CD14-positive monocyte (primary cell): ENCODE results near the gene ARFIP2. TPM values are rescaled to one million over a fixed set of nuclear protein-coding genes. Genes with fewer than 3 reads are reported as not detected.

Experiments
- DNase-seq, 3 donors: peaks; one replicate each; pipeline ENCODE4 v3.0.0-alpha.2; 2011 to 2022
- H2AFZ ChIP-seq: 2 replicates; pipeline ENCODE4 v1.6.0; 2012; ENCODE audit warnings: mild to moderate bottlenecking, low read depth, low read length, inconsistent platforms; ENCODE audit not compliant: insufficient read depth, poor library complexity, severe bottlenecking
- H3K27ac ChIP-seq, 2 donors: 1 replicate in 1 of 2; 2 replicates in 1 of 2; pipeline ENCODE4 v1.5.1; 2012 to 2013; ENCODE audit warnings: low read length in 2 of 2, control low read depth in 1 of 2, inconsistent platforms in 1 of 2, low read depth in 1 of 2, mild to moderate bottlenecking in 1 of 2
- H3K27me3 ChIP-seq, 2 donors: one replicate each; pipeline versions ENCODE4 v1.6.0 to v1.6.1; 2011 to 2013; ENCODE audit warnings: low read length in 2 of 2; ENCODE audit not compliant: control insufficient read depth in 2 of 2, insufficient read depth in 2 of 2
- H3K36me3 ChIP-seq, 2 donors: replicated peaks in 1 of 2; 1 replicate in 1 of 2; 2 replicates in 1 of 2; pipeline versions ENCODE4 v1.5.1 to v1.6.1; 2012 to 2013; ENCODE audit warnings: low read length in 2 of 2, control low read depth in 1 of 2, inconsistent platforms in 1 of 2, mild to moderate bottlenecking in 1 of 2; ENCODE audit not compliant: insufficient read depth in 2 of 2, control insufficient read depth in 1 of 2
- H3K4me1 ChIP-seq, 2 donors: 1 replicate in 1 of 2; 2 replicates in 1 of 2; pipeline versions ENCODE4 v1.5.1 to v1.6.1; 2012 to 2013; ENCODE audit warnings: low read length in 2 of 2, control low read depth in 1 of 2, inconsistent platforms in 1 of 2, mild to moderate bottlenecking in 1 of 2, moderate library complexity in 1 of 2; ENCODE audit not compliant: insufficient read depth in 2 of 2, control insufficient read depth in 1 of 2
- H3K4me2 ChIP-seq: replicated peaks from 2 replicates; pipeline ENCODE3; 2012; ENCODE audit warnings: low read length, moderate library complexity, mild to moderate bottlenecking; ENCODE audit not compliant: poor library complexity, severe bottlenecking; ENCODE audit errors: extremely low read depth
- H3K4me3 ChIP-seq, 3 experiments: fragments of 200-600 bp in 1 of 3; sonication (generic) in 1 of 3; replicated peaks in 1 of 3; 1 replicate in 2 of 3; 2 replicates in 1 of 3; pipeline ENCODE4 v1.5.1; 2011 to 2013; ENCODE audit warnings: low read length in 3 of 3, mild to moderate bottlenecking in 3 of 3, control low read depth in 2 of 3, low read depth in 2 of 3, inconsistent platforms in 1 of 3, moderate library complexity in 1 of 3
- H3K79me2 ChIP-seq: 2 replicates; pipeline ENCODE4 v1.6.0; 2012; ENCODE audit warnings: mild to moderate bottlenecking, control low read depth, inconsistent platforms, low read length, moderate library complexity; ENCODE audit not compliant: insufficient read depth
- H3K9ac ChIP-seq: 2 replicates; pipeline ENCODE4 v1.6.0; 2017; ENCODE audit warnings: low read length, mild to moderate bottlenecking; ENCODE audit not compliant: insufficient read depth, poor library complexity, severe bottlenecking
- H3K9me3 ChIP-seq, 2 donors: replicated peaks in 1 of 2; 1 replicate in 1 of 2; 2 replicates in 1 of 2; pipeline versions ENCODE4 v1.5.1 to v1.6.1; 2012 to 2013; ENCODE audit warnings: low read length in 2 of 2, control low read depth in 1 of 2; ENCODE audit not compliant: control insufficient read depth in 1 of 2, insufficient read depth in 1 of 2
- H4K20me1 ChIP-seq: 2 replicates; pipeline ENCODE4 v1.6.0; 2012; ENCODE audit warnings: mild to moderate bottlenecking, low read length, control low read depth, moderate library complexity; ENCODE audit not compliant: insufficient read depth
- H3K27ac Mint-ChIP-seq, 7 donors: one replicate each; pipeline ENCODE4 v1.8.0; 2020; ENCODE audit warnings: mild to moderate bottlenecking in 7 of 7, mixed read lengths in 7 of 7, moderate library complexity in 6 of 7, inconsistent platforms in 2 of 7
- H3K27me3 Mint-ChIP-seq, 3 donors: one replicate each; pipeline ENCODE4 v1.8.0; 2021 to 2022; ENCODE audit warnings: low read depth in 3 of 3, mild to moderate bottlenecking in 3 of 3, mixed read lengths in 3 of 3, moderate library complexity in 3 of 3, inconsistent platforms in 1 of 3
- H3K36me3 Mint-ChIP-seq, 2 donors: one replicate each; pipeline ENCODE4 v1.8.0; 2020; ENCODE audit warnings: mixed read lengths in 2 of 2, inconsistent platforms in 1 of 2, mild to moderate bottlenecking in 1 of 2
- H3K4me1 Mint-ChIP-seq: one replicate; pipeline ENCODE4 v1.8.0; 2020; ENCODE audit warnings: mild to moderate bottlenecking, mixed read lengths
- H3K4me3 Mint-ChIP-seq, 2 donors: one replicate each; pipeline ENCODE4 v1.8.0; 2020; ENCODE audit warnings: mild to moderate bottlenecking in 2 of 2, mixed read lengths in 2 of 2, moderate library complexity in 1 of 2
- H3K9me3 Mint-ChIP-seq, 7 donors: one replicate each; pipeline ENCODE4 v1.8.0; 2020 to 2022; ENCODE audit warnings: mixed read lengths in 7 of 7, mild to moderate bottlenecking in 6 of 7, moderate library complexity in 6 of 7, inconsistent platforms in 2 of 7
- CTCF ChIP-seq: fragments of 200-600 bp; IDR thresholded peaks from one replicate; pipeline ENCODE4 v1.8.0; 2022; ENCODE audit warnings: antibody characterized with exemption, mild to moderate bottlenecking
- WGBS: methylation state at CpG from one replicate; pipeline ENCODE4 v1.1.5; 2013; ENCODE audit warnings: missing lambda C conversion rate; ENCODE audit not compliant: insufficient coverage; 5-methylcytosine and 5-hydroxymethylcytosine counted together
- intact Hi-C, 2 donors: fragments of 100-400 bp; cut with micrococcal nuclease; formaldehyde crosslinking; loops; one replicate each; pipeline versions ENCODE4 v1.15.0 to v1.15.1; 2023
- polyA plus RNA-seq, 3 donors: library from polyadenylated mRNA; depleted of rRNA in 1 of 3; unstranded in 2 of 3; stranded (reverse) in 1 of 3; fragments of 300-500 nt in 2 of 3; fragments of >200 nt in 1 of 3; fragmentation: Illumina TruSeq in 2 of 3; gene quantifications; 1 replicate in 2 of 3; 2 replicates in 1 of 3; pipeline ENCODE4 v1.2.3, GENCODE V29; 2012 to 2021

The ARFIP2 gene
- polyA plus RNA-seq, 3 donors, result 21.6 to 43.8 (median 27.2) TPM

DNA sequence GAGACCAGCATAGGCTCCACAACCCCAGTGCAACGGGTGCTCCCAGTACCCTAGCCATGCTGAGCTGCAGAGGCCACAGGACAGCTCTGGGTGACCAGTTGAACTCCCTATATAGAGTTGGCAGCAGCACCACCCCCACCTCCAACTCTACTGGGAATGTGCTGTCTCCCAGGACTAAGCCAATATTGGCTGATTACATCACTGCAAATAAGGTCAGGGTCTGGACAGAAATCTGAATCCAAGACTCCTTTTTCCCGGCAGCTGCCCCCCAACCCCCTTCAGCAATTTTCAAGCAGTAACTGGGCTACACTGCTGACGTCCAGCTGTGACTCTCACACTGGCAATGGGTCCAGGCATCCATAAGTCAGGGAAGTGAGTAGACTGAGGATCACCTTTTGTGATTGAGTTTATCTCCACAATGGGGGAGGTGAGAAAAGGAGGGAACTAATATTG is 40.2 kb downstream of the ARFIP2 start, which contains the start of gene HPX:
Gene HPX, minus strand, starts transcription at position 82 of the 453 bp plus-strand sequence. Its CDS starts 24 bp downstream, at position 58.
- H3K4me1 ChIP-seq, result peaks cover 14 to 21% of the 10 kb centered on the region in 2 donors
- H3K4me1 Mint-ChIP-seq, result no peaks in the 10 kb centered on the region
- peaks cover under 1 to 2% (median 1%) of the 10 kb centered on the region in 3 donors for H3K27me3 Mint-ChIP-seq
- H4K20me1 ChIP-seq, result no peaks in the 10 kb centered on the region
- no peak within 1 kb of the TSS for H3K27ac Mint-ChIP-seq
- no peaks in the 10 kb centered on the region for H3K36me3 ChIP-seq
- intact Hi-C loops, result loop anchor here (2.0 to 10.0 kb wide), 3 partner anchors 59 to 64 kb away; no protein-coding TSS in a partner anchor
- H3K36me3 Mint-ChIP-seq, result no peaks in the 10 kb centered on the region
- no peak for DNase-seq
- TF ChIP-seq CTCF, result no peak
- no peak within 1 kb of the TSS for H3K27ac ChIP-seq
- no peak within 1 kb of the TSS for H3K4me3 ChIP-seq
- H2AFZ ChIP-seq, result no peak within 1 kb of the TSS
- H3K9me3 Mint-ChIP-seq, result no peaks in the 10 kb centered on the region
- no peak within 1 kb of the TSS for H3K9ac ChIP-seq
- WGBS, result 100% methylated on average over 1 of the region's 3 CpGs
- H3K4me3 Mint-ChIP-seq, result no peak within 1 kb of the TSS
- no peaks in the 10 kb centered on the region for H3K27me3 ChIP-seq
- H3K79me2 ChIP-seq, result no peaks in the 10 kb centered on the region
- H3K9me3 ChIP-seq, result no peaks in the 10 kb centered on the region
- H3K4me2 ChIP-seq, result no peak within 1 kb of the TSS

DNA sequence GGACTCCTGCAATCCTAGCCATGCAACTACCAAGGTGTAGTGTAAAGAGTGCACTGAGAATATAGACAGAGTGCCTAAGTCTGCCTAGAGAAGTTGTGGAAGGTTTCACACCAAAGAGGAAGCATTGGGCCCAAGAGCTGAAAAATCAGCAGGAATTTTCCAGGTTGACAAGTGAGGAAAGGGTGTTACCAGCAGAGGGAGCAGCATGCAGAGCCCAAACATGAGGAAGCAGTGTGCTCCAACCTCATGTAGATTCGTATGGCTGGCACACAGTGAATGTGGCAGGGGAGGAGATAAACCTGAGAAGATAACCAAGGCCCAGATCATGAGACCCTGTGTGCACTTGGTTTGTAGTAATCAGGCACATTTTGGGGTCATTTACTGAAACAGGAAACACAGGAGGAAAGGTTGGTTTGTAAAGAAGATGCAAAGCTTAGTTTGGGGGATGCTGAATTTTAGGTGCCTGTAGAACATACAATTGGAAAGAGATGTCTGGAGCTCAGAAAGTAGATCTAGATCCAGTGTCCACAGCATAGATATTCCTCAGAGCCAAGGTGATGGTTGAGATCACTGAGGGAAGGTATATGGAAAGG is 42.1 kb downstream of the ARFIP2 start:
- Mint-ChIP-seq H3K27ac (no peak overlapping the region), H3K27me3 (peaks cover 0 to 2% (median 0%) of the 10 kb centered on the region in 3 donors), H3K36me3 (no peaks in the 10 kb centered on the region), H3K4me3 (no peak overlapping the region), H3K4me1 (no peaks in the 10 kb centered on the region), H3K9me3 (no peaks in the 10 kb centered on the region)
- Histone ChIP-seq H3K4me1 (peaks cover 14 to 21% of the 10 kb centered on the region in 2 donors), H3K9ac (no peak overlapping the region), H3K4me3 (no peak overlapping the region), H3K27ac (no peak overlapping the region), H3K27me3 (no peaks in the 10 kb centered on the region), H3K36me3 (no peaks in the 10 kb centered on the region), H3K79me2 (no peaks in the 10 kb centered on the region), H3K4me2 (no peak overlapping the region), H4K20me1 (no peaks in the 10 kb centered on the region), H2AFZ (no peak overlapping the region), H3K9me3 (no peaks in the 10 kb centered on the region)
- peak; percentile 61 for TF ChIP-seq CTCF
- 38% methylated on average over 1 of the region's 1 CpG for WGBS
- peak; percentile 48 to 67 (median 63) for DNase-seq
- intact Hi-C loops, result no loop called here
